H1 (cell line): ENCODE data around the gene DOK6. TPM values are rescaled to one million over a fixed set of nuclear protein-coding genes. Genes with fewer than 3 reads are reported as not detected.

Experiments used
- BACH1 ChIP-seq: IDR thresholded peaks from 2 replicates; pipeline ENCODE4 v1.6.1; 2012; ENCODE audit warnings: low read length, improper control_type of control experiment
- BCL11A ChIP-seq, 2 experiments: IDR thresholded peaks; one replicate each; pipeline ENCODE4 v1.6.1; 2011; ENCODE audit warnings: low read depth in 2 of 2, low read length in 2 of 2, mild to moderate bottlenecking in 2 of 2
- EP300 ChIP-seq, 2 experiments: IDR thresholded peaks; 1 replicate in 1 of 2; 2 replicates in 1 of 2; pipeline ENCODE4 v1.6.1; 2011 to 2012; ENCODE audit warnings: low read depth in 2 of 2, low read length in 2 of 2, mild to moderate bottlenecking in 2 of 2, borderline replicate concordance in 1 of 2, inconsistent platforms in 1 of 2, moderate library complexity in 1 of 2
- NANOG ChIP-seq: IDR thresholded peaks from 2 replicates; pipeline ENCODE4 v1.6.1; 2011; ENCODE audit warnings: low read length, low read depth, mild to moderate bottlenecking, inconsistent platforms; ENCODE audit not compliant: insufficient read depth, poor library complexity, severe bottlenecking
- TEAD4 ChIP-seq: IDR thresholded peaks from 2 replicates; pipeline ENCODE4 v1.6.1; 2012; ENCODE audit warnings: low read depth, low read length, inconsistent platforms, mixed read lengths
- polyA plus RNA-seq, 7 experiments: library from polyadenylated mRNA; depleted of rRNA in 3 of 7; stranded (reverse) in 5 of 7; unstranded in 2 of 7; fragments of >200 nt in 5 of 7; fragments of 200-250 nt in 2 of 7; gene quantifications; 1 replicate in 5 of 7; 2 replicates in 1 of 7; 4 replicates in 1 of 7; pipeline versions ENCODE4 v1.2.1 to v1.2.3, GENCODE V29; 2011 to 2013; ENCODE audit warnings: missing spikeins in 2 of 7, mixed read lengths in 2 of 7
- total RNA-seq: library from RNA; stranded (reverse); fragmentation: NEBNext Ultra II Directional; extraction: Animal tissue kit (Norgen Biotek cat#: 25700); gene quantifications from 2 replicates; pipeline ENCODE4 v1.2.1, GENCODE V29; 2021
- TF ChIP-seq, protein P1 (sequence below): fragments of 300-600 bp; sonication (generic); IDR thresholded peaks from 2 replicates; pipeline ENCODE4 v1.7.1; 2012; ENCODE audit warnings: low read length, moderate library complexity, mild to moderate bottlenecking, inconsistent platforms; ENCODE audit not compliant: insufficient replicate concordance
- TF ChIP-seq, protein P2 (sequence below): IDR thresholded peaks from 2 replicates; pipeline ENCODE4 v1.6.1; 2012; ENCODE audit warnings: inconsistent platforms
- TF ChIP-seq, protein P3 (sequence below), 3 experiments: IDR thresholded peaks; 1 replicate in 2 of 3; 2 replicates in 1 of 3; pipeline versions ENCODE4 v1.5.1 to v1.6.1; 2011; ENCODE audit warnings: low read length in 3 of 3, mild to moderate bottlenecking in 3 of 3, inconsistent platforms in 2 of 3, low read depth in 1 of 3, moderate library complexity in 1 of 3; ENCODE audit not compliant: insufficient read depth in 1 of 3; ENCODE audit errors: control extremely low read depth in 1 of 3

Gene DOK6
- total and polyA plus RNA-seq, 2 of the 8 experiments (the other 6 are each of a cell fraction or from before 2014, with no cell fraction given): 0.33 to 0.50 TPM

DNA sequence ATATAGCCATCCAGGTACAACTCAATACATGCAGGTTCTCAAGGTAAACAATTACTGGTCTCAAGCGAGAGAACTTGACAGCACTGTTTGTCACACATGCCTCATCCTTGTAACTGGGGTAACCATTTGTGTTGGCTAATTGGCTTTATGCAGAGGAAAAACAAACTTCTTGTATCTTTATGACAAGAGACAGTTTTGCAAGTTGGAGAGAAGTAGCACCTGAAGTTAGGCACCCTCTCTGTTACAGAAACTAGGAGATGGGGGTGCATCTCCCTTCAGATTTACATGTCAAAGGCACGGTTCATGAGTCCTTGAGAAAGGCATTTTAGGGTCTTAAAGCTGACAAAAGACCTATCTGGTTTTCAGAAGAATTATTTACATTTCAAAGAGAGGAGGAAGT is 305.3 kb downstream of the DOK6 start (continued):
- TF ChIP-seq, protein P1, sequence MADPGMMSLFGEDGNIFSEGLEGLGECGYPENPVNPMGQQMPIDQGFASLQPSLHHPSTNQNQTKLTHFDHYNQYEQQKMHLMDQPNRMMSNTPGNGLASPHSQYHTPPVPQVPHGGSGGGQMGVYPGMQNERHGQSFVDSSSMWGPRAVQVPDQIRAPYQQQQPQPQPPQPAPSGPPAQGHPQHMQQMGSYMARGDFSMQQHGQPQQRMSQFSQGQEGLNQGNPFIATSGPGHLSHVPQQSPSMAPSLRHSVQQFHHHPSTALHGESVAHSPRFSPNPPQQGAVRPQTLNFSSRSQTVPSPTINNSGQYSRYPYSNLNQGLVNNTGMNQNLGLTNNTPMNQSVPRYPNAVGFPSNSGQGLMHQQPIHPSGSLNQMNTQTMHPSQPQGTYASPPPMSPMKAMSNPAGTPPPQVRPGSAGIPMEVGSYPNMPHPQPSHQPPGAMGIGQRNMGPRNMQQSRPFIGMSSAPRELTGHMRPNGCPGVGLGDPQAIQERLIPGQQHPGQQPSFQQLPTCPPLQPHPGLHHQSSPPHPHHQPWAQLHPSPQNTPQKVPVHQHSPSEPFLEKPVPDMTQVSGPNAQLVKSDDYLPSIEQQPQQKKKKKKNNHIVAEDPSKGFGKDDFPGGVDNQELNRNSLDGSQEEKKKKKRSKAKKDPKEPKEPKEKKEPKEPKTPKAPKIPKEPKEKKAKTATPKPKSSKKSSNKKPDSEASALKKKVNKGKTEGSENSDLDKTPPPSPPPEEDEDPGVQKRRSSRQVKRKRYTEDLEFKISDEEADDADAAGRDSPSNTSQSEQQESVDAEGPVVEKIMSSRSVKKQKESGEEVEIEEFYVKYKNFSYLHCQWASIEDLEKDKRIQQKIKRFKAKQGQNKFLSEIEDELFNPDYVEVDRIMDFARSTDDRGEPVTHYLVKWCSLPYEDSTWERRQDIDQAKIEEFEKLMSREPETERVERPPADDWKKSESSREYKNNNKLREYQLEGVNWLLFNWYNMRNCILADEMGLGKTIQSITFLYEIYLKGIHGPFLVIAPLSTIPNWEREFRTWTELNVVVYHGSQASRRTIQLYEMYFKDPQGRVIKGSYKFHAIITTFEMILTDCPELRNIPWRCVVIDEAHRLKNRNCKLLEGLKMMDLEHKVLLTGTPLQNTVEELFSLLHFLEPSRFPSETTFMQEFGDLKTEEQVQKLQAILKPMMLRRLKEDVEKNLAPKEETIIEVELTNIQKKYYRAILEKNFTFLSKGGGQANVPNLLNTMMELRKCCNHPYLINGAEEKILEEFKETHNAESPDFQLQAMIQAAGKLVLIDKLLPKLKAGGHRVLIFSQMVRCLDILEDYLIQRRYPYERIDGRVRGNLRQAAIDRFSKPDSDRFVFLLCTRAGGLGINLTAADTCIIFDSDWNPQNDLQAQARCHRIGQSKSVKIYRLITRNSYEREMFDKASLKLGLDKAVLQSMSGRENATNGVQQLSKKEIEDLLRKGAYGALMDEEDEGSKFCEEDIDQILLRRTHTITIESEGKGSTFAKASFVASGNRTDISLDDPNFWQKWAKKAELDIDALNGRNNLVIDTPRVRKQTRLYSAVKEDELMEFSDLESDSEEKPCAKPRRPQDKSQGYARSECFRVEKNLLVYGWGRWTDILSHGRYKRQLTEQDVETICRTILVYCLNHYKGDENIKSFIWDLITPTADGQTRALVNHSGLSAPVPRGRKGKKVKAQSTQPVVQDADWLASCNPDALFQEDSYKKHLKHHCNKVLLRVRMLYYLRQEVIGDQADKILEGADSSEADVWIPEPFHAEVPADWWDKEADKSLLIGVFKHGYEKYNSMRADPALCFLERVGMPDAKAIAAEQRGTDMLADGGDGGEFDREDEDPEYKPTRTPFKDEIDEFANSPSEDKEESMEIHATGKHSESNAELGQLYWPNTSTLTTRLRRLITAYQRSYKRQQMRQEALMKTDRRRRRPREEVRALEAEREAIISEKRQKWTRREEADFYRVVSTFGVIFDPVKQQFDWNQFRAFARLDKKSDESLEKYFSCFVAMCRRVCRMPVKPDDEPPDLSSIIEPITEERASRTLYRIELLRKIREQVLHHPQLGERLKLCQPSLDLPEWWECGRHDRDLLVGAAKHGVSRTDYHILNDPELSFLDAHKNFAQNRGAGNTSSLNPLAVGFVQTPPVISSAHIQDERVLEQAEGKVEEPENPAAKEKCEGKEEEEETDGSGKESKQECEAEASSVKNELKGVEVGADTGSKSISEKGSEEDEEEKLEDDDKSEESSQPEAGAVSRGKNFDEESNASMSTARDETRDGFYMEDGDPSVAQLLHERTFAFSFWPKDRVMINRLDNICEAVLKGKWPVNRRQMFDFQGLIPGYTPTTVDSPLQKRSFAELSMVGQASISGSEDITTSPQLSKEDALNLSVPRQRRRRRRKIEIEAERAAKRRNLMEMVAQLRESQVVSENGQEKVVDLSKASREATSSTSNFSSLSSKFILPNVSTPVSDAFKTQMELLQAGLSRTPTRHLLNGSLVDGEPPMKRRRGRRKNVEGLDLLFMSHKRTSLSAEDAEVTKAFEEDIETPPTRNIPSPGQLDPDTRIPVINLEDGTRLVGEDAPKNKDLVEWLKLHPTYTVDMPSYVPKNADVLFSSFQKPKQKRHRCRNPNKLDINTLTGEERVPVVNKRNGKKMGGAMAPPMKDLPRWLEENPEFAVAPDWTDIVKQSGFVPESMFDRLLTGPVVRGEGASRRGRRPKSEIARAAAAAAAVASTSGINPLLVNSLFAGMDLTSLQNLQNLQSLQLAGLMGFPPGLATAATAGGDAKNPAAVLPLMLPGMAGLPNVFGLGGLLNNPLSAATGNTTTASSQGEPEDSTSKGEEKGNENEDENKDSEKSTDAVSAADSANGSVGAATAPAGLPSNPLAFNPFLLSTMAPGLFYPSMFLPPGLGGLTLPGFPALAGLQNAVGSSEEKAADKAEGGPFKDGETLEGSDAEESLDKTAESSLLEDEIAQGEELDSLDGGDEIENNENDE: peak; percentile 94
- TF ChIP-seq, protein P2, sequence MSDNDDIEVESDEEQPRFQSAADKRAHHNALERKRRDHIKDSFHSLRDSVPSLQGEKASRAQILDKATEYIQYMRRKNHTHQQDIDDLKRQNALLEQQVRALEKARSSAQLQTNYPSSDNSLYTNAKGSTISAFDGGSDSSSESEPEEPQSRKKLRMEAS: no peak
- TF ChIP-seq BACH1: no peak
- TF ChIP-seq TEAD4: peak; percentile 57; the same call in 1 of the 2 replicates
- TF ChIP-seq EP300 (IDR thresholded peaks at IDR 0.05; ENCODE audit: borderline replicate concordance in 1 of 2, low read depth in 2 of 2, low read length in 2 of 2): peak; percentile 6 to 95
- TF ChIP-seq NANOG: peak; percentile 97
- peak; percentile 17 to 54 for TF ChIP-seq BCL11A (IDR thresholded peaks at IDR 0.05; ENCODE audit: low read depth in 2 of 2, low read length in 2 of 2)
- TF ChIP-seq, protein P3, sequence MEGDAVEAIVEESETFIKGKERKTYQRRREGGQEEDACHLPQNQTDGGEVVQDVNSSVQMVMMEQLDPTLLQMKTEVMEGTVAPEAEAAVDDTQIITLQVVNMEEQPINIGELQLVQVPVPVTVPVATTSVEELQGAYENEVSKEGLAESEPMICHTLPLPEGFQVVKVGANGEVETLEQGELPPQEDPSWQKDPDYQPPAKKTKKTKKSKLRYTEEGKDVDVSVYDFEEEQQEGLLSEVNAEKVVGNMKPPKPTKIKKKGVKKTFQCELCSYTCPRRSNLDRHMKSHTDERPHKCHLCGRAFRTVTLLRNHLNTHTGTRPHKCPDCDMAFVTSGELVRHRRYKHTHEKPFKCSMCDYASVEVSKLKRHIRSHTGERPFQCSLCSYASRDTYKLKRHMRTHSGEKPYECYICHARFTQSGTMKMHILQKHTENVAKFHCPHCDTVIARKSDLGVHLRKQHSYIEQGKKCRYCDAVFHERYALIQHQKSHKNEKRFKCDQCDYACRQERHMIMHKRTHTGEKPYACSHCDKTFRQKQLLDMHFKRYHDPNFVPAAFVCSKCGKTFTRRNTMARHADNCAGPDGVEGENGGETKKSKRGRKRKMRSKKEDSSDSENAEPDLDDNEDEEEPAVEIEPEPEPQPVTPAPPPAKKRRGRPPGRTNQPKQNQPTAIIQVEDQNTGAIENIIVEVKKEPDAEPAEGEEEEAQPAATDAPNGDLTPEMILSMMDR (IDR thresholded peaks at IDR 0.05; ENCODE audit: control extremely low read depth in 1 of 3, insufficient read depth in 1 of 3, low read depth in 1 of 3, low read length in 3 of 3): no peak
